ENCODE measurements around the gene APH1B.

GRCh38 chr15:63345391-63345752, 68.0 kb downstream of the APH1B start:
- TF ChIP-seq ARNT (IDR thresholded peaks at IDR 0.05): no peak
- no peak for TF ChIP-seq SP1 (IDR thresholded peaks at IDR 0.05)
- TF ChIP-seq BHLHE40 (IDR thresholded peaks at IDR 0.05; ENCODE audit: borderline replicate concordance): no peak
- TF ChIP-seq, protein P1, sequence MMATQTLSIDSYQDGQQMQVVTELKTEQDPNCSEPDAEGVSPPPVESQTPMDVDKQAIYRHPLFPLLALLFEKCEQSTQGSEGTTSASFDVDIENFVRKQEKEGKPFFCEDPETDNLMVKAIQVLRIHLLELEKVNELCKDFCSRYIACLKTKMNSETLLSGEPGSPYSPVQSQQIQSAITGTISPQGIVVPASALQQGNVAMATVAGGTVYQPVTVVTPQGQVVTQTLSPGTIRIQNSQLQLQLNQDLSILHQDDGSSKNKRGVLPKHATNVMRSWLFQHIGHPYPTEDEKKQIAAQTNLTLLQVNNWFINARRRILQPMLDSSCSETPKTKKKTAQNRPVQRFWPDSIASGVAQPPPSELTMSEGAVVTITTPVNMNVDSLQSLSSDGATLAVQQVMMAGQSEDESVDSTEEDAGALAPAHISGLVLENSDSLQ (IDR thresholded peaks at IDR 0.05): no peak
- no peak for TF ChIP-seq ELF4 (IDR thresholded peaks at IDR 0.05)
- TF ChIP-seq FOXM1 (IDR thresholded peaks at IDR 0.05; ENCODE audit: borderline replicate concordance): no peak
- no peak for TF ChIP-seq FOXA1 (IDR thresholded peaks at IDR 0.05)
- TF ChIP-seq FOXK2 (IDR thresholded peaks at IDR 0.05): no peak
- TF ChIP-seq HDGF (IDR thresholded peaks at IDR 0.05; ENCODE audit: borderline replicate concordance): no peak
- no peak for TF ChIP-seq NFRKB (IDR thresholded peaks at IDR 0.05)
- TF ChIP-seq CTBP1 (IDR thresholded peaks at IDR 0.05; ENCODE audit: borderline replicate concordance): no peak
- TF ChIP-seq TARDBP (IDR thresholded peaks at IDR 0.05): no peak

Measured in HEK293T (cell line).